NCI-H187 treated with DMSO at 0.1 percent for 48 hours (cell line): ENCODE results near the gene ECE1.
"Not testable (repeated sequence)": the region's sequence is repeated elsewhere in the genome, so short reads cannot be mapped to it uniquely, and the experiment has no call there.

Experiments used
- DNase-seq: peaks from one replicate; lab custom pipeline; 2025; lab: John Stamatoyannopoulos, UW

Gene ECE1

GRCh38 chr1:21178271-21178670, 112.0 kb downstream of the ECE1 start:
- not testable (repeated sequence) for DNase-seq

- peak; percentile 88 for DNase-seq
These were observed 113.4 kb downstream of the ECE1 start, which contains the start of gene EIF4G3 for GRCh38 chr1:21176586-21177555. Gene EIF4G3, minus strand, starts transcription at chr1:21176897. Its CDS starts 174,155 bp downstream, at chr1:21002742.

GRCh38 chr1:21175670-21176581, 114.3 kb downstream of the ECE1 start:
- DNase-seq: no peak

- DNase-seq: no peak
These were observed 115.0 kb downstream of the ECE1 start for GRCh38 chr1:21175324-21175669.

GRCh38 chr1:21174654-21175323, 115.5 kb downstream of the ECE1 start:
- DNase-seq: no peak

GRCh38 chr1:21174230-21174629, 116.0 kb downstream of the ECE1 start:
- DNase-seq: no peak

- not testable (repeated sequence) for DNase-seq
These were observed 117.2 kb downstream of the ECE1 start for GRCh38 chr1:21173096-21173495.

GRCh38 chr1:21170837-21171236, 119.4 kb downstream of the ECE1 start:
- not testable (repeated sequence) for DNase-seq

GRCh38 chr1:21168444-21168843, 121.8 kb downstream of the ECE1 start:
- DNase-seq: no peak
